ENCODE data around the gene PLXNA2.

Gene PLXNA2

GRCh38 chr1:208052926-208053407 is 191.2 kb downstream of the PLXNA2 start:
- in situ Hi-C loops (cut with HindIII; ENCODE audit: low sequenced_read_pairs), result no loop called here

- in situ Hi-C loops (cut with HindIII; ENCODE audit: low sequenced_read_pairs), result no loop called here
Observed at GRCh38 chr1:208052135-208052534, 192.0 kb downstream of the PLXNA2 start.

- in situ Hi-C loops (cut with HindIII; ENCODE audit: low sequenced_read_pairs), result no loop called here
Observed at GRCh38 chr1:208051651-208052050, 192.5 kb downstream of the PLXNA2 start.

- in situ Hi-C loops (cut with HindIII; ENCODE audit: low sequenced_read_pairs), result no loop called here
Observed at GRCh38 chr1:208048904-208049303, 195.3 kb downstream of the PLXNA2 start.

- in situ Hi-C loops (cut with HindIII; ENCODE audit: low sequenced_read_pairs), result no loop called here
Observed at GRCh38 chr1:208047975-208048374, 196.2 kb downstream of the PLXNA2 start.

GRCh38 chr1:208047476-208047934 is 196.7 kb downstream of the PLXNA2 start:
- in situ Hi-C loops (cut with HindIII; ENCODE audit: low sequenced_read_pairs), result no loop called here

GRCh38 chr1:208045463-208046260 is 198.5 kb downstream of the PLXNA2 start:
- in situ Hi-C loops (cut with HindIII; ENCODE audit: low sequenced_read_pairs), result no loop called here

- in situ Hi-C loops (cut with HindIII; ENCODE audit: low sequenced_read_pairs), result no loop called here
Observed at GRCh38 chr1:208044589-208045462, 199.4 kb downstream of the PLXNA2 start.

- in situ Hi-C loops (cut with HindIII; ENCODE audit: low sequenced_read_pairs), result no loop called here
Observed at GRCh38 chr1:208043691-208044181, 200.4 kb downstream of the PLXNA2 start.

- in situ Hi-C loops (cut with HindIII; ENCODE audit: low sequenced_read_pairs), result no loop called here
Observed at GRCh38 chr1:208042868-208043267, 201.3 kb downstream of the PLXNA2 start.

- in situ Hi-C loops (cut with HindIII; ENCODE audit: low sequenced_read_pairs), result no loop called here
Observed at GRCh38 chr1:208042041-208042615, 202.1 kb downstream of the PLXNA2 start.

GRCh38 chr1:208041505-208041904 is 202.7 kb downstream of the PLXNA2 start:
- in situ Hi-C loops (cut with HindIII; ENCODE audit: low sequenced_read_pairs), result no loop called here

GRCh38 chr1:208040821-208041297 is 203.3 kb downstream of the PLXNA2 start:
- in situ Hi-C loops (cut with HindIII; ENCODE audit: low sequenced_read_pairs), result no loop called here

GRCh38 chr1:208039536-208040332 is 204.4 kb downstream of the PLXNA2 start:
- in situ Hi-C loops (cut with HindIII; ENCODE audit: low sequenced_read_pairs), result no loop called here

GRCh38 chr1:208038303-208038702 is 205.9 kb downstream of the PLXNA2 start:
- in situ Hi-C loops (cut with HindIII; ENCODE audit: low sequenced_read_pairs), result no loop called here

- in situ Hi-C loops (cut with HindIII; ENCODE audit: low sequenced_read_pairs), result no loop called here
Observed at GRCh38 chr1:208036918-208037766, 207.0 kb downstream of the PLXNA2 start.

GRCh38 chr1:208036106-208036808 is 207.9 kb downstream of the PLXNA2 start:
- in situ Hi-C loops (cut with HindIII; ENCODE audit: low sequenced_read_pairs), result no loop called here

GRCh38 chr1:208034135-208034534 is 210.0 kb downstream of the PLXNA2 start:
- in situ Hi-C loops (cut with HindIII; ENCODE audit: low sequenced_read_pairs), result no loop called here

- in situ Hi-C loops (cut with HindIII; ENCODE audit: low sequenced_read_pairs), result no loop called here
Observed at GRCh38 chr1:208033236-208033635, 210.9 kb downstream of the PLXNA2 start.
